DND-41 (cell line): ENCODE measurements around the gene C1orf174.

Source experiments
- ATAC-seq: fragments of 200-7000 bp; cut with Tn5 transposase; 3 replicates; pipeline ENCODE4 v1.9.1; 2021; ENCODE audit warnings: low read depth; ENCODE audit not compliant: insufficient read depth
- DNase-seq: peaks from one replicate; pipeline ENCODE4 v3.0.0-alpha.2; 2020
- H2AFZ ChIP-seq: 2 replicates; pipeline ENCODE4 v1.6.0; 2012; ENCODE audit warnings: low read depth, low read length
- H3K27ac ChIP-seq: 2 replicates; pipeline ENCODE4 v1.5.1; 2012; ENCODE audit warnings: low read length, inconsistent platforms
- H3K27me3 ChIP-seq: fragments of 200-600 bp; sonication (generic); 2 replicates; pipeline ENCODE4 v1.6.0; 2012; ENCODE audit warnings: low read length, mild to moderate bottlenecking, inconsistent platforms; ENCODE audit not compliant: insufficient read depth, poor library complexity
- H3K36me3 ChIP-seq: 2 replicates; pipeline ENCODE4 v1.5.1; 2012; ENCODE audit warnings: low read length, inconsistent platforms; ENCODE audit not compliant: insufficient read depth
- H3K4me1 ChIP-seq: 2 replicates; pipeline ENCODE4 v1.5.1; 2012; ENCODE audit warnings: mild to moderate bottlenecking, low read length; ENCODE audit not compliant: insufficient read depth
- H3K4me2 ChIP-seq: 2 replicates; pipeline ENCODE4 v1.6.0; 2012; ENCODE audit warnings: mild to moderate bottlenecking, moderate library complexity, low read length, inconsistent platforms; ENCODE audit not compliant: insufficient read depth
- H3K4me3 ChIP-seq, 2 experiments: fragments of 200-600 bp in 1 of 2; shearing (Covaris generic) in 1 of 2; 2 replicates each; pipeline ENCODE4 v1.5.1; 2012 to 2016; ENCODE audit warnings: inconsistent platforms in 2 of 2, low read length in 2 of 2, mild to moderate bottlenecking in 2 of 2, low read depth in 1 of 2, moderate library complexity in 1 of 2
- H3K79me2 ChIP-seq: 2 replicates; pipeline ENCODE4 v1.6.0; 2012; ENCODE audit warnings: low read length, inconsistent platforms; ENCODE audit not compliant: insufficient read depth
- H3K9ac ChIP-seq: 2 replicates; pipeline ENCODE4 v1.6.0; 2012; ENCODE audit warnings: low read depth, mild to moderate bottlenecking, inconsistent platforms, low read length, moderate library complexity
- H3K9me3 ChIP-seq: 2 replicates; pipeline ENCODE4 v1.5.1; 2012; ENCODE audit warnings: low read length, moderate library complexity, mild to moderate bottlenecking, inconsistent platforms; ENCODE audit not compliant: insufficient read depth, severe bottlenecking
- H4K20me1 ChIP-seq: 2 replicates; pipeline ENCODE4 v1.6.0; 2012; ENCODE audit warnings: low read length; ENCODE audit not compliant: insufficient read depth
- CTCF ChIP-seq: IDR thresholded peaks from 2 replicates; pipeline ENCODE4 v1.5.1; 2012; ENCODE audit warnings: borderline replicate concordance, low read length, moderate library complexity, mild to moderate bottlenecking; ENCODE audit not compliant: poor library complexity, severe bottlenecking; ENCODE audit errors: extremely low read depth
- EZH2 ChIP-seq: IDR thresholded peaks from 3 replicates; pipeline ENCODE4 v1.6.1; 2012; ENCODE audit warnings: borderline replicate concordance, low read depth, mild to moderate bottlenecking, moderate library complexity, low read length, inconsistent platforms; ENCODE audit not compliant: severe bottlenecking

C1orf174 gene

GRCh38 chr1:3923378-3924185 lies 23.5 kb upstream of the C1orf174 start:
- Histone ChIP-seq H3K4me1 (no peaks in the 10 kb centered on the region), H3K27ac (no peak overlapping the region), H3K4me3 (no peak overlapping the region), H3K9me3 (no peaks in the 10 kb centered on the region), H2AFZ (no peak overlapping the region), H3K27me3 (no peaks in the 10 kb centered on the region), H4K20me1 (peaks cover 2% of the 10 kb centered on the region), H3K9ac (no peak overlapping the region), H3K4me2 (no peak overlapping the region), H3K36me3 (no peaks in the 10 kb centered on the region), H3K79me2 (no peaks in the 10 kb centered on the region)
- no peak for TF ChIP-seq CTCF
- TF ChIP-seq EZH2 = no peak
- ATAC-seq = no peak
- DNase-seq = no peak

- no peak overlapping the region for H3K9ac ChIP-seq
- H3K36me3 ChIP-seq = no peaks in the 10 kb centered on the region
- H3K4me2 ChIP-seq = no peak overlapping the region
- H4K20me1 ChIP-seq = peaks cover 2% of the 10 kb centered on the region
- DNase-seq (no peak), ATAC-seq (no peak)
- no peak overlapping the region for H2AFZ ChIP-seq
- TF ChIP-seq EZH2 (no peak), CTCF (no peak)
- H3K9me3 ChIP-seq = no peaks in the 10 kb centered on the region
- no peaks in the 10 kb centered on the region for H3K79me2 ChIP-seq
- no peak overlapping the region for H3K4me3 ChIP-seq
- no peak overlapping the region for H3K27ac ChIP-seq
- no peaks in the 10 kb centered on the region for H3K4me1 ChIP-seq
- no peaks in the 10 kb centered on the region for H3K27me3 ChIP-seq
These were observed 22.8 kb upstream of the C1orf174 start for GRCh38 chr1:3922851-3923250.

- no peak overlapping the region for H3K4me2 ChIP-seq
- no peaks in the 10 kb centered on the region for H3K9me3 ChIP-seq
- TF ChIP-seq EZH2 (no peak), CTCF (no peak)
- H2AFZ ChIP-seq = no peak overlapping the region
- ATAC-seq = peak; percentile 31; the same call in 1 of the 3 replicates
- H3K79me2 ChIP-seq = no peaks in the 10 kb centered on the region
- DNase-seq = no peak
- no peaks in the 10 kb centered on the region for H3K36me3 ChIP-seq
- no peaks in the 10 kb centered on the region for H3K27me3 ChIP-seq
- H4K20me1 ChIP-seq = peaks cover 2% of the 10 kb centered on the region
- H3K9ac ChIP-seq = no peak overlapping the region
- H3K27ac ChIP-seq = no peak overlapping the region
- no peaks in the 10 kb centered on the region for H3K4me1 ChIP-seq
- no peak overlapping the region for H3K4me3 ChIP-seq
These were observed 22.2 kb upstream of the C1orf174 start for GRCh38 chr1:3922201-3922725.
